ENCODE data around the gene PTPRD. TPM values are rescaled to one million over a fixed set of nuclear protein-coding genes. Genes with fewer than 3 reads are reported as not detected.

Gene PTPRD
- total RNA-seq, 1 experiment from 2014 or later, result 32.5 TPM

DNA sequence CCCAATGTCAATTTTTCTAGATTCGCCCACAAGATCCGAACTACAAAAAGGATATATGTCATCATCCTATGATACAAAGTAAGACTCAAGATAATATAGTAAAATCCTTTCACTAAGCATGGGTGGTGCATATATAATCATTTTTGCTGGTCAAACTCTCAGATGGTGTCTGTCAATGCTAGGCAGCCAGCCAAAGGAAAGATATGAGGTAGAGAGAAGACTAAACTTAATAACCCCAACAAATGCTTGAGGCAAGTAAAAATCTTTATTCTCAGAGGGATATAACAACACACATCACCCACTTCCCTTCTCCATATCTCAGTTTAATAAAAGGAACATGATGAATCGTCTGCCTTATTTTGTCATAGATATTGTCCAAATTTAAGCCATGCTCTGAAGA, 1972.0 kb downstream of the PTPRD start:
- no peak overlapping the region for H4K5ac ChIP-seq (ENCODE audit: insufficient read length, low read depth, low read length)
- H3K4ac ChIP-seq (ENCODE audit: low read depth, low read length), result no peak overlapping the region
- H3K56ac ChIP-seq (ENCODE audit: insufficient read length, low read depth, low read length), result no peak overlapping the region
- H2BK120ac ChIP-seq (ENCODE audit: low read depth, low read length, poor library complexity, severe bottlenecking), result no peak overlapping the region
- H3K27me3 Mint-ChIP-seq (ENCODE audit: low read depth), result no peaks in the 10 kb centered on the region
- no peak overlapping the region for H2BK15ac ChIP-seq (ENCODE audit: low read depth, low read length)
- no peaks in the 10 kb centered on the region; the same call in 1 of the 2 replicates for H3K4me1 ChIP-seq (ENCODE audit: insufficient read depth, low read length)
- H3T11ph ChIP-seq (ENCODE audit: low read length), result no peak overlapping the region
- H3K4me1 Mint-ChIP-seq, result peaks cover 8 to 9% of the 10 kb centered on the region in 2 experiments; a peak in 3 of 4 replicates
- H3K14ac ChIP-seq (ENCODE audit: insufficient read depth, low read length), result no peak overlapping the region
- H3K9ac ChIP-seq (ENCODE audit: extremely low read depth, insufficient read length, low read length), result no peak overlapping the region
- no peaks in the 10 kb centered on the region for H3K27me3 ChIP-seq (ENCODE audit: insufficient read depth, low read length)
- H2BK12ac ChIP-seq (ENCODE audit: insufficient read length, low read depth, low read length), result no peak overlapping the region
- H4K8ac ChIP-seq (replicated peaks; ENCODE audit: insufficient read length, low read depth, low read length), result no peak overlapping the region
- no peak overlapping the region for H2AFZ ChIP-seq (ENCODE audit: low read length)
- H4K20me1 ChIP-seq (ENCODE audit: control insufficient read depth, insufficient read depth, insufficient read length), result no peaks in the 10 kb centered on the region
- H3K23me2 ChIP-seq (ENCODE audit: insufficient read length, low read depth, low read length, poor library complexity, severe bottlenecking), result no peaks in the 10 kb centered on the region
- H3K9me3 Mint-ChIP-seq, result no peaks in the 10 kb centered on the region; a peak in 1 of 5 replicates
- H2BK5ac ChIP-seq (ENCODE audit: insufficient read length, low read length), result no peak overlapping the region
- H4K91ac ChIP-seq (ENCODE audit: insufficient read length, low read depth, low read length), result no peak overlapping the region
- no peak overlapping the region for H3K27ac Mint-ChIP-seq
- H2AK5ac ChIP-seq (ENCODE audit: insufficient read length, low read length), result no peak overlapping the region
- H3K9me3 ChIP-seq (ENCODE audit: control insufficient read depth, low read depth, low read length), result no peaks in the 10 kb centered on the region
- no peak overlapping the region for H2BK20ac ChIP-seq (ENCODE audit: low read depth, low read length, poor library complexity, severe bottlenecking)
- H3K27ac ChIP-seq (ENCODE audit: insufficient read length, low read depth, low read length), result no peak overlapping the region
- TF ChIP-seq, protein P1, sequence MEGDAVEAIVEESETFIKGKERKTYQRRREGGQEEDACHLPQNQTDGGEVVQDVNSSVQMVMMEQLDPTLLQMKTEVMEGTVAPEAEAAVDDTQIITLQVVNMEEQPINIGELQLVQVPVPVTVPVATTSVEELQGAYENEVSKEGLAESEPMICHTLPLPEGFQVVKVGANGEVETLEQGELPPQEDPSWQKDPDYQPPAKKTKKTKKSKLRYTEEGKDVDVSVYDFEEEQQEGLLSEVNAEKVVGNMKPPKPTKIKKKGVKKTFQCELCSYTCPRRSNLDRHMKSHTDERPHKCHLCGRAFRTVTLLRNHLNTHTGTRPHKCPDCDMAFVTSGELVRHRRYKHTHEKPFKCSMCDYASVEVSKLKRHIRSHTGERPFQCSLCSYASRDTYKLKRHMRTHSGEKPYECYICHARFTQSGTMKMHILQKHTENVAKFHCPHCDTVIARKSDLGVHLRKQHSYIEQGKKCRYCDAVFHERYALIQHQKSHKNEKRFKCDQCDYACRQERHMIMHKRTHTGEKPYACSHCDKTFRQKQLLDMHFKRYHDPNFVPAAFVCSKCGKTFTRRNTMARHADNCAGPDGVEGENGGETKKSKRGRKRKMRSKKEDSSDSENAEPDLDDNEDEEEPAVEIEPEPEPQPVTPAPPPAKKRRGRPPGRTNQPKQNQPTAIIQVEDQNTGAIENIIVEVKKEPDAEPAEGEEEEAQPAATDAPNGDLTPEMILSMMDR (conservative IDR thresholded peaks at IDR 0.05), result no peak
- no peaks in the 10 kb centered on the region for H3K79me2 ChIP-seq (ENCODE audit: insufficient read depth, low read length)
- peaks cover 0 to 2% (median 0%) of the 10 kb centered on the region in 3 experiments; a peak in 1 of 7 replicates for H3K36me3 Mint-ChIP-seq (ENCODE audit: insufficient read depth in 1 of 3, low read depth in 3 of 3)
- no CpG with 5 or more reads among the region's 3 CpGs for WGBS (ENCODE audit: extremely low coverage, insufficient read length, low lambda C conversion rate)
- H3K4me3 Mint-ChIP-seq, result no peak overlapping the region
- no peak overlapping the region for H3K23ac ChIP-seq (ENCODE audit: insufficient read length, low read depth, low read length)
- DNase-seq, result no peak
- no peak overlapping the region for H3K18ac ChIP-seq (ENCODE audit: insufficient read length, low read depth, low read length)
- no peak overlapping the region for H3K4me2 ChIP-seq (ENCODE audit: insufficient read depth, insufficient read length, low read length)
- H3K79me1 ChIP-seq (ENCODE audit: insufficient read depth, low read depth, low read length, poor library complexity, severe bottlenecking), result no peaks in the 10 kb centered on the region

All from H9 (cell line).